Mesendoderm (in vitro differentiated cells): ENCODE results near the gene SYCP3.

Experiments used
- DNase-seq: peaks from one replicate; pipeline ENCODE4 v3.0.0; 2013
- H2AK5ac ChIP-seq: 2 replicates; pipeline ENCODE4 v1.6.1; 2013; ENCODE audit warnings: low read length, inconsistent platforms
- H2BK120ac ChIP-seq: 2 replicates; pipeline ENCODE4 v1.6.1; 2013; ENCODE audit warnings: low read depth, mild to moderate bottlenecking, low read length, moderate library complexity, mixed read lengths
- H2BK15ac ChIP-seq: replicated peaks from 2 replicates; pipeline ENCODE4 v1.6.1; 2013; ENCODE audit warnings: low read depth, mild to moderate bottlenecking, moderate library complexity
- H2BK5ac ChIP-seq: 2 replicates; pipeline ENCODE4 v1.6.1; 2013; ENCODE audit warnings: low read length, inconsistent platforms
- H3K18ac ChIP-seq: 2 replicates; pipeline ENCODE4 v1.6.1; 2013; ENCODE audit warnings: mild to moderate bottlenecking, low read length, mixed read lengths
- H3K23ac ChIP-seq: one replicate; pipeline ENCODE4 v1.6.1; 2013; ENCODE audit warnings: low read length
- H3K27ac ChIP-seq: 2 replicates; pipeline ENCODE4 v1.5.1; 2013; ENCODE audit warnings: low read depth, mild to moderate bottlenecking, inconsistent platforms, low read length, moderate library complexity
- H3K27me3 ChIP-seq: 2 replicates; pipeline ENCODE4 v1.6.1; 2013; ENCODE audit warnings: low read length, control low read depth, mild to moderate bottlenecking, inconsistent platforms; ENCODE audit not compliant: insufficient read depth, poor library complexity
- H3K36me3 ChIP-seq: 2 replicates; pipeline ENCODE4 v1.6.1; 2013; ENCODE audit warnings: low read length, inconsistent platforms; ENCODE audit not compliant: control insufficient read depth, insufficient read depth
- H3K4ac ChIP-seq: one replicate; pipeline ENCODE4 v1.6.1; 2013; ENCODE audit warnings: low read depth, mild to moderate bottlenecking, low read length, moderate library complexity
- H3K4me1 ChIP-seq: 2 replicates; pipeline ENCODE4 v1.6.1; 2013; ENCODE audit warnings: low read depth, low read length, inconsistent platforms; ENCODE audit not compliant: control insufficient read depth
- H3K4me2 ChIP-seq: 2 replicates; pipeline ENCODE4 v1.6.1; 2013; ENCODE audit warnings: low read length
- H3K4me3 ChIP-seq: 2 replicates; pipeline ENCODE4 v1.5.1; 2013; ENCODE audit warnings: mild to moderate bottlenecking, low read length
- H3K56ac ChIP-seq: one replicate; pipeline ENCODE4 v1.6.1; 2013; ENCODE audit warnings: low read length
- H3K79me1 ChIP-seq: 2 replicates; pipeline ENCODE4 v1.6.1; 2013; ENCODE audit warnings: low read length, inconsistent platforms
- H3K79me2 ChIP-seq: 2 replicates; pipeline ENCODE4 v1.6.1; 2013; ENCODE audit warnings: mild to moderate bottlenecking, low read length; ENCODE audit not compliant: control insufficient read depth, insufficient read depth
- H3K9ac ChIP-seq: 2 replicates; pipeline ENCODE4 v1.6.1; 2013; ENCODE audit warnings: low read length, inconsistent platforms
- H4K5ac ChIP-seq: one replicate; pipeline ENCODE4 v1.6.1; 2013; ENCODE audit warnings: low read length
- H4K8ac ChIP-seq: one replicate; pipeline ENCODE4 v1.6.1; 2013; ENCODE audit warnings: low read depth, mild to moderate bottlenecking, control low read depth, low read length, moderate library complexity
- WGBS: extraction: QIAGEN DNeasy Blood & Tissue Kit; methylation state at CpG from one replicate; pipeline ENCODE4 v1.1.7; 2013; ENCODE audit warnings: low lambda C conversion rate, missing lambda C conversion rate; ENCODE audit not compliant: insufficient coverage; ENCODE audit errors: extremely low coverage; 5-methylcytosine and 5-hydroxymethylcytosine counted together

Gene SYCP3

GRCh38 chr12:101781834-101782233, 42.6 kb upstream of the SYCP3 start:
- Histone ChIP-seq H3K56ac (no peak overlapping the region), H4K8ac (no peak overlapping the region), H3K23ac (no peak overlapping the region), H3K36me3 (no peaks in the 10 kb centered on the region), H3K79me2 (no peaks in the 10 kb centered on the region), H3K4ac (no peak overlapping the region), H3K79me1 (no peaks in the 10 kb centered on the region), H2AK5ac (no peak overlapping the region), H3K4me2 (no peak overlapping the region), H4K5ac (no peak overlapping the region), H2BK120ac (no peak overlapping the region), H3K4me3 (no peak overlapping the region), H3K18ac (no peak overlapping the region), H2BK15ac (no peak overlapping the region), H2BK5ac (no peak overlapping the region), H3K9ac (no peak overlapping the region), H3K4me1 (no peaks in the 10 kb centered on the region), H3K27ac (no peak overlapping the region), H3K27me3 (no peaks in the 10 kb centered on the region)
- no peak for DNase-seq
- WGBS: no CpG with 5 or more reads among the region's 3 CpGs

- H4K5ac ChIP-seq: no peak overlapping the region
- no peak overlapping the region for H3K56ac ChIP-seq
- no peak overlapping the region for H3K4ac ChIP-seq
- H3K4me1 ChIP-seq: no peaks in the 10 kb centered on the region
- no CpG with 5 or more reads among the region's 2 CpGs for WGBS
- H3K23ac ChIP-seq: no peak overlapping the region
- no peak overlapping the region for H3K9ac ChIP-seq
- no peak overlapping the region for H4K8ac ChIP-seq
- H3K18ac ChIP-seq: no peak overlapping the region
- no peak overlapping the region for H2AK5ac ChIP-seq
- H3K27ac ChIP-seq: no peak overlapping the region
- H2BK15ac ChIP-seq: no peak overlapping the region
- H3K79me2 ChIP-seq: no peaks in the 10 kb centered on the region
- no peak overlapping the region for H3K4me2 ChIP-seq
- H3K79me1 ChIP-seq: no peaks in the 10 kb centered on the region
- no peak overlapping the region for H2BK120ac ChIP-seq
- H2BK5ac ChIP-seq: no peak overlapping the region
- H3K4me3 ChIP-seq: no peak overlapping the region
- no peaks in the 10 kb centered on the region for H3K27me3 ChIP-seq
- no peaks in the 10 kb centered on the region for H3K36me3 ChIP-seq
- no peak for DNase-seq
Measured at GRCh38 chr12:101780599-101780998, 41.3 kb upstream of the SYCP3 start.

GRCh38 chr12:101779626-101780025, 40.4 kb upstream of the SYCP3 start:
- no peak overlapping the region for H2BK15ac ChIP-seq
- DNase-seq: no peak
- H3K4me1 ChIP-seq: no peaks in the 10 kb centered on the region
- no peaks in the 10 kb centered on the region for H3K79me1 ChIP-seq
- no peaks in the 10 kb centered on the region for H3K27me3 ChIP-seq
- H3K18ac ChIP-seq: no peak overlapping the region
- no peak overlapping the region for H3K9ac ChIP-seq
- no CpG with 5 or more reads among the region's 6 CpGs for WGBS
- no peak overlapping the region for H3K4me2 ChIP-seq
- no peak overlapping the region for H3K56ac ChIP-seq
- H3K36me3 ChIP-seq: no peaks in the 10 kb centered on the region
- H3K4me3 ChIP-seq: no peak overlapping the region
- H2AK5ac ChIP-seq: no peak overlapping the region
- H3K27ac ChIP-seq: no peak overlapping the region
- H3K4ac ChIP-seq: no peak overlapping the region
- no peaks in the 10 kb centered on the region for H3K79me2 ChIP-seq
- H2BK5ac ChIP-seq: no peak overlapping the region
- H3K23ac ChIP-seq: no peak overlapping the region
- H4K8ac ChIP-seq: no peak overlapping the region
- no peak overlapping the region for H4K5ac ChIP-seq
- no peak overlapping the region for H2BK120ac ChIP-seq

GRCh38 chr12:101779200-101779599, 39.9 kb upstream of the SYCP3 start:
- no peak overlapping the region for H3K18ac ChIP-seq
- no CpG with 5 or more reads among the region's 3 CpGs for WGBS
- no peaks in the 10 kb centered on the region for H3K27me3 ChIP-seq

GRCh38 chr12:101777978-101778377, 38.7 kb upstream of the SYCP3 start:
- no peak overlapping the region for H3K18ac ChIP-seq
- H3K79me1 ChIP-seq: no peaks in the 10 kb centered on the region
- H3K36me3 ChIP-seq: no peaks in the 10 kb centered on the region
- no CpG with 5 or more reads among the region's 4 CpGs for WGBS
- no peak overlapping the region for H4K8ac ChIP-seq
- H2BK5ac ChIP-seq: no peak overlapping the region
- H3K27ac ChIP-seq: no peak overlapping the region
- no peak overlapping the region for H3K9ac ChIP-seq
- no peak overlapping the region for H2BK120ac ChIP-seq
- H3K4ac ChIP-seq: no peak overlapping the region
- no peaks in the 10 kb centered on the region for H3K4me1 ChIP-seq
- no peak overlapping the region for H3K56ac ChIP-seq
- no peaks in the 10 kb centered on the region for H3K79me2 ChIP-seq
- H3K27me3 ChIP-seq: no peaks in the 10 kb centered on the region
- H3K4me3 ChIP-seq: no peak overlapping the region
- H4K5ac ChIP-seq: no peak overlapping the region
- H2BK15ac ChIP-seq: no peak overlapping the region
- H3K23ac ChIP-seq: no peak overlapping the region
- no peak overlapping the region for H2AK5ac ChIP-seq
- H3K4me2 ChIP-seq: no peak overlapping the region
- no peak for DNase-seq

More at GRCh38 chr12:101779200-101779599, 39.9 kb upstream of the SYCP3 start:
- Histone ChIP-seq H3K9ac (no peak overlapping the region), H3K36me3 (no peaks in the 10 kb centered on the region), H2BK5ac (no peak overlapping the region), H3K4me2 (no peak overlapping the region), H3K56ac (no peak overlapping the region), H4K8ac (no peak overlapping the region), H3K4ac (no peak overlapping the region), H2AK5ac (no peak overlapping the region), H2BK120ac (no peak overlapping the region), H4K5ac (no peak overlapping the region), H3K79me1 (no peaks in the 10 kb centered on the region), H3K4me1 (no peaks in the 10 kb centered on the region), H3K27ac (no peak overlapping the region), H3K79me2 (no peaks in the 10 kb centered on the region), H3K4me3 (no peak overlapping the region), H2BK15ac (no peak overlapping the region), H3K23ac (no peak overlapping the region)
- no peak for DNase-seq

GRCh38 chr12:101777485-101777884, 38.2 kb upstream of the SYCP3 start:
- no peak overlapping the region for H3K18ac ChIP-seq
- no peak overlapping the region for H3K27ac ChIP-seq
- H3K4me1 ChIP-seq: no peaks in the 10 kb centered on the region
- H3K79me2 ChIP-seq: no peaks in the 10 kb centered on the region
- no peak overlapping the region for H3K56ac ChIP-seq
- H2BK5ac ChIP-seq: no peak overlapping the region
- H3K79me1 ChIP-seq: no peaks in the 10 kb centered on the region
- H4K5ac ChIP-seq: no peak overlapping the region
- H2AK5ac ChIP-seq: no peak overlapping the region
- no peak overlapping the region for H3K23ac ChIP-seq
- WGBS: no CpG with 5 or more reads among the region's 3 CpGs
- H3K4me2 ChIP-seq: no peak overlapping the region
- H2BK120ac ChIP-seq: no peak overlapping the region
- no peak overlapping the region for H3K9ac ChIP-seq
- no peak for DNase-seq
- no peaks in the 10 kb centered on the region for H3K36me3 ChIP-seq
- H3K27me3 ChIP-seq: no peaks in the 10 kb centered on the region
- no peak overlapping the region for H3K4me3 ChIP-seq
- H4K8ac ChIP-seq: no peak overlapping the region
- H3K4ac ChIP-seq: no peak overlapping the region
- no peak overlapping the region for H2BK15ac ChIP-seq
